Bone marrow (tissue), 2 donors: ENCODE results near the gene RNF17.

Source experiments
- DNase-seq, 2 donors: peaks; one replicate each; lab custom pipeline; 2025; lab: John Stamatoyannopoulos, UW

RNF17 gene

DNA sequence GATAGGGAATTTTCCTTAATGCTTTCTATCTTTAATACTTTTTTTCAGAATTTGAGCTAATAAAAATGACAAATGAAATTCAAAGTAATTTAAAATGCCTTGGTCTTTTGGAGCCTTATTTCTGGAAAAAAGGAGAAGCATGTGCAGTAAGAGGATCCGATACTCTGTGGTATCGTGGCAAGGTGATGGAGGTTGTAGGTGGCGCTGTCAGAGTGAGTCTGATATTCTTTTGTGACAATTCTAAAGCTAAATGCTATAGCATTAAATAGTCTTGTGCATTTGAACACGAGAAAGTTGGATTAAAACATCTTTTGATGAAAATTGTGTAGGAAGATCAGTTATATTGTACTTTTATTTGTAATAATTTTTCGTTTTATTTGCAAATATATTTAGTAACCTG is 95.0 kb downstream of the RNF17 start:
- DNase-seq = no peak

DNA sequence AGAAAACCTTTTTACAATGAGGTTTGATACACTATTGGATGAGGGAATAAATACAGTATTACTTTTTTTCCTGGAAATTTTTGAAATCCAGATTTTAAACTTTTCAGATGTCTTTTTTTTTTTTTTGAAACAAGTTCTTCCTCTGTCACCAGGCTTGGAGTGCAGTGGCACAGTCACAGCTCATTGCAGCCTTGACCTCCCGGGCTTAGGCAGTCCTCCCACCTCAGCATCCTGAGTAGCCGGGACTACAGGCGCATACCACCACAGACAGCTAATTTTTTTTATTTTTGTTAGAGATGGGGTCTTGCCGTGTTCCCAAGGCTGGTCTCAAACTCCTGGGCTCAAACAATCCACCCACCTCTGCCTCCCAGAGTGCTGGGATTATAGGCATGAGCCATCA is 96.8 kb downstream of the RNF17 start:
- no peak for DNase-seq

DNA sequence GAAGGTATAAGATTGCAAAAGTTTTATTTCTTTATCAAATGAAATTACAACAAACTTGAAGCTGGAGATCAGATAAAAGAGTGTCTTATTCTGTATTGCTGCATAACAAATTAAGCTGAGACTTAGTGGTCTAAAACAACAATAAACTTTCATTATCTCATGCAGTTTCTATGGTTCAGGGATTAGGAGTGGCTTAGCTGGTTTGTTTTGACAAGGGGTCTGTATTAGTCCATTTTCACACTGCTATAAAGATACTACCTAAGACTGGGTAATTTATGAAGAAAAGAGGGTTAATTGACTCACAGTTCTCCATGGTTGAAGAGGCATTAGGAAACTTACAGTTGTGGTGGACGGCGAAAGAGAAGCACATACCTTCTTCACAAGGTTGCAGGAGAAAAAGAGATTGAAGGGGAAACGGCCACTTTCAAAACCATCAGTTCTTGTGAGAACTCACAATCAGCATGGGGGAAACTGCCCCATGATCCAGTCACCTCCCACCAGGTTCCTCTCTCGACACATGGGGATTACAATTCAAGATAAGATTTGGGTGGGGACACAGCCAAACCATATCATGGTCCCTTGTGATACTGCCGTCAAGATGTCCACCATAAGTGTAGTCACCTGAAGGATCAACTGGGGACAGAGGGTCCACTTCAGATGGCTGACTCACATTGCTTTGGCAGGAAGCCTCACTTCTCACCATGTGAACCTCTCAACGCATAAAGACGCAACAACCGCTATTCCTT is 97.8 kb downstream of the RNF17 start:
- DNase-seq = no peak

DNA sequence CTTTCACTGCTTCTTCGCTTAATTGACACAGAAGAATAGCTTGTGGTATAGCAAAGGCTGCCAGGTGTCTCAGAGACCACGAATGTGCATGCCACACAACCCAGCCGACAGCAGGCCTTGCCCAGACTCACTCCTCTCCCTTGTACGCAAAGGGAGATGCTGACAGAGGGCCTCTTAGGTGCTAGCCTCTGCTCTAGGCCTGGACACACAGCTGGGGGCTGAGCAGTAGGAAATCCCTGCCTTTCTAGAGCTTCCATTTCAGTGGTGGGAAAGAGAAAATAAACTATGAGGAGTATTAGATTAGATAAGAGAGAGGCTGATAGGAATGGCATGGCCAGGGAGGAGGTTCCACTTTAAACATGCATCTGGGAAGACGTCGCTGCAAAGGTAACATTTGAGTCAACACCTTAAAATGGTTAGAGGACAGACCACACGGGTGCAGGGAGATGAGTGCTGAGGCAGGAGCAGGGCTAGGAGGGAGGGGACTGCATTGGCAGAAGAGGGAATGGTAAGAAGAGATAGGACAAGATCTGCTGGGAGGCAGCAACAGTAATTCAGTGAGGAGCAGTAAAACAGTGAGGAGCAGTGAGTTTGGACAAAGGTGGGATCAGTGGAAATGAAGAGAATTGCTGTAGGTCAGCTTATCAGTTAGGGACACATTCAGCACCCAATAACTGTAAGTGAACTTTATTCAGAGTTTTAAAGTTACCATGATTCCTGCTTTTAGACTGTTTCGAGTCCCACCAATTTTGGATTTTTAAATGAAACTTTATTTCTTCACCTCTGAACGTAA is 100.0 kb downstream of the RNF17 start:
- no peak for DNase-seq

DNA sequence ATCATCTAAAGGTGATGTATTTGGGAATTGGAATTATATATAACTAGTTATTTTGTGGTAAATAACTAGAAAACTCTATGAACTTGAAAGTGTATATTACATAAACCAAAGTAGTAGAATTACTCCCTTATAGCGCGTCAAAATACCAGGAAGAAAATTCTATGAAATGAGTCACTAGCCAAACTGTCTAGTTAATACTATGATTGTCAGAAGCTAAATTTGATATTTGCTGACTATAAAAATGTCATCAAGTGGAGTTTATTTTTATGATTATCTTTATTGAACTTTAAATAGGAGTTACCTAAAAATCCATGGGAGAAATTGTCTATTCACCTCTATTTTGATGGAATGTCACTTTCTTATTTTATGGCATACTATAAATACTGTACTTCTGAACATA is 100.6 kb downstream of the RNF17 start:
- no peak for DNase-seq

DNA sequence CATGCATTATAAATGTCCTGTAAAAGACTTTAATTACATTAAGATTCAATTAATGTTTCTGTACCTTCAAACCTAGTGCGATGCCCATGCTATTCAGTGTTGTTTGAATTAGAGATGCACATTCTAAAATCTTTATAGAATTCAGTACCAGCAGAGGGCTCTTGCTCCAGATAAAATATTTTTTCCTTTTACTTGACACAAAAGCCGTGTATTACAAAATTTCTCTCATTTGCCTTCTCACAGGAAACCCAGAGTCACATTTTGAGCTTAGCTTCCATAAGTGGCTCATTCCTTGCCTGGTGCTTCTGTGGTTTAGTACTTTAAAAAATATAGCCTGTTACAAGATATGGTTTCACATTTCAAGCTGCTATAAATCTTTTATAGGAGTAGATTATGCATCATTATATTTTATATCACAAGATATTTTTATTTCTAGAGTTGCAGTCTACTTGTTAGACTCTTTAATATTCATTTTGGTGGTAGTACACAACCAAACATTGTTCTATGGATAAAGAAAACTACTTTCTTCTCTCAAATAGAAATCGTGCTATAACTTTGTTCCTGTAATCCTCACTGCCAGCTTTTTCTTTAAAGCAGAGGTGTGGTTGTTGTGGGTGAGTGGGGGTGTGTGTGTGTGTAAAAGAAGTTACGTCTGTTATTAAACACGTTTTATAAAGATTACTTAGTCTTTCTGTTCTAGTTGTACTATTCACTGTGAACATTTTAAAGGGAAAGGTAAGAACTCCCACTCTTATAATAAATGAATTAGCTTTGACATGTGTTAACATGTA is 101.4 kb downstream of the RNF17 start:
- no peak for DNase-seq

DNA sequence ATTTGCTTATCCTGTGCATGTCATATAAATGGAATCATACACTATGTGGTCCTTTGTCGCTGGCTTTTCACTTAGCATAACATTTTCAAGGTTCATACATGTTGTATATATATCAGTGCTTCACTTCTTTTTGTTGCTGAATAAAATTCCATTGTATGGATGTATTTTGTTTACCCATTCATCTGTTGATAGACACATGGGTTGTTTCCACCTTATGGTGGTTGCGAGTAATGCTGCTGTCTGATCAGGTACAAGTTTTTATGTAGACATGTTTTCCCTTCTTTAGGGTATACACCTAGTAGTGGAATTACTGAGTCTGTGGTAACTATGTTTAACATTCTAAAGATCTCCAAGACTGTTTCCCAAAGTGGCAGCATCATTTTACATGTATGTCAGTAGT is 102.5 kb downstream of the RNF17 start:
- no peak for DNase-seq

DNA sequence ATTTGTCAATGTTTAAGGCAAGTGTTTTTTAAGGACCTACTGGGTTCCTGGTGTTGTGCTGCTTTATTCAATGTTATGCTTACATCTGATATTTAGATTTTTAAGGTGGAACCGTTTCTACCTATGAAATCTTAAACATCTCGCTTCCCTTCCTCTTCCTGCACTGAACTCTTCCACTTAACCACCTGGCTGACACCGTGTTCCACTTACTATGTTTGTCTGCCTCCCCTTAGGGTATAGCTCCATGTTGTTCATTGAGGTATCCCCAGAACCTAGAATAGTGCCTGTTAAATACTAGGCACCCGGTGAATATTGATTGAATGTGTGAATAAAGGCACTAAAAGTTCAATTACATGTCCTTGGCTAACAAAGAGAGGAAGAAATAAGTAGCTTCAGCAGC is 104.9 kb downstream of the RNF17 start:
- DNase-seq = no peak

DNA sequence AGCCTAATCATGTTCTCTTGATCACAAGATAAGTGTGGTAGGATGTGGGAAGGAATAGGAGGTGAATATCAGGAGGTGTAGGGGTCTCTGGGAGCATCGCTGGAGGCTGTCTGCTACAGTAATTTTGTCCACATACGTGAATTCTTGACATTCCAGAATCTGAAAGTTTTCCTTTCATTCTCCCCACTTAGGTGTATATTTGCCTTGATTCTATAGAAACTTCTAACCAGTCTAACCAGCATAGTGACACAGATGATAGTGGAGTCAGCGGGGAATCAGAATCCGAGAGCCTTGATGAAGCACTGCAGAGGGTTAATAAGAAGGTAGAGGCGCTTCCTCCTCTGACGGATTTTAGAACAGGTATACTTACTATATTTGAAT is 106.4 kb downstream of the RNF17 start:
- no peak for DNase-seq

DNA sequence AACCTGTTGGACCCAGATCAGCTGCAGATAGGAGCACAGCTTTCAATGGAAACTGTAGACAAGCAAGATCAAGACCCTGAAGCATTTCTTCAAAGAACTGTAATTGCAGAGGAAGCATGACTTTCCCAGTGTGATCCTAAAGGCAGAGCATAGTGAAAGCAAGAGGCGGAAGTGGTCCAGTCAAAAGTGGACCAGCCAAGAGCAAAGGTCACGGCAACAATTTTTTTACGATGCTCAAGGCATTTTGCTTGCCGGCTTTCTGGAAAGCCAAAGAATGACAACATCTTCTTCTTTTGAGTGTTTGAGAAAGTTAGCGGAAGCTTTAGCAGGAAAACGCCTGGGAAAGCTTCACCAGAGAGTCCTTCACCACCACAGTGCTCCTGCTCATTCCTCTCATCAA is 111.6 kb downstream of the RNF17 start:
- no peak for DNase-seq

DNA sequence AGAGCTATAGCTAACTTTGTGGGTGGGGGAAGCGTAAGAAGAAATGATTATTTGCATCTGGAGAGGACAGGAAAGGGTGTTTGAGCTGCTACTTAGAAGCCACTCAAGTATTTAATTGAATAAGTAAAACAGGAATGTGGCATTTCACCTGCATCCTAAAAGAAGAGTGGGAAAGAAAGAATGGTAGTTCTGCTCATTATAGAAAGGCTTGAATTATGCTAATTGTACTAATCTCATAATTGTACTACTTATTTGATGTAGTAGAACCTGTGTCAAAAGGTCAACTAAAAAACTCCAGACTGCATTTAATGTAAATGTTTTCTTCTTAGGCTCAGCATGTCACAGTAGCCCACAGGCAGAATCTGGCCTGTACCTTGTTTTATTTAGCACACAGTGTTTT is 113.6 kb downstream of the RNF17 start:
- no peak for DNase-seq

DNA sequence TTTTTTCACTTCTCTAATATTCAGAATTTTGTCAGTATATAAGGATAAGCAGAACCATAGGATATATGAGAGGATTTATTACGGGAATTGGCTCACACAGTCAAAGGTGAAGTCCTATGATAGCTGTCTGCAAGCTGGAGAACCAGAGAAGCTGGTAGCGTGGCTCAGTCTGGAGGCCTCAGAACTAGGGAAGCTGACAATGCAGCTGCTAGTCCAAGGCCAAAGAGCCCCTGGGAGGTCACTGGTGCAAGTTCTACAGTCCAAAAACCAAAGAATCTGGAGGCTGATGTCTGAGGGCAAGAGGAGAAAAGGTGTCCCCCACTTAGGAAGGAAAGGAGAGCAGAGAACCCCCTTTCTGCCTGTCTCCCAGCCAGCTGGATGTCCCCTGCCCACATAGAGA is 114.4 kb downstream of the RNF17 start:
- no peak for DNase-seq

DNA sequence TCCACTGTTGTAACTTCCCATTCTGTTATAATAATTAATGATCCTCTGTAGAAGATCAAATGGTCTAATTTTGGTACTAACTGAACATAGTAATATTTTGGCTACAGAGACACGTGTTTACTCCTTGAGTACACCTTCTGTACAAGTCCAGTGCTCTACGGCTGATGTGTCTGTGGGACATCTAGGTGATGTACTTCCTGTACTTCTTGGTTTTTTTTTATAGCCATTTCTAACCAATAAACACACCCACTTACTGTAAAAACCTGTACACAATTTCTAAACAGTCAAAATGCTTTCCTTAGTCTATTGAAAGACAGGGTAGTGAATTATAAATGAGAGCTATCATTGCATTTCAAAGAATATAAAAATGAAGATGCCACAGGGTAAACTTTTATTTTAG is 118.7 kb downstream of the RNF17 start:
- no peak for DNase-seq

DNA sequence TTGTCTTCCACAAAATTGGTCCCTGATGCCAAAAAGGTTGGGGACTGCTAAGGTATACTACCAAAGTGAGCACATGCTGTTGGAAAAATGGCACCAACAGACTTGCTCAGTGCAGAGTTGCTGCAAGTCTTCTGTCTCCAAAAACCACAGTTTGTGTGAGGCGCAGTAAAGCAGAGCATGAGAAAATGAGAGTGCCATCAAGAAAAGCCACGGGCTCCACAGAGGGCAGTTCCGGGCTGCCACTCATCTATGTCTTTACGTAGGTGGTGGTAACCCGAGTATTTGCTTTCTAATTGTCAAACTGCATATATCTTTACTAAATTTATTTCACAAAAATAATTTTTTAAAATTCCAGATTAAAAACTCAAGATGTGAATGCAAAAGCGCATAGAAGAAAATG is 123.8 kb downstream of the RNF17 start:
- no peak for DNase-seq

DNA sequence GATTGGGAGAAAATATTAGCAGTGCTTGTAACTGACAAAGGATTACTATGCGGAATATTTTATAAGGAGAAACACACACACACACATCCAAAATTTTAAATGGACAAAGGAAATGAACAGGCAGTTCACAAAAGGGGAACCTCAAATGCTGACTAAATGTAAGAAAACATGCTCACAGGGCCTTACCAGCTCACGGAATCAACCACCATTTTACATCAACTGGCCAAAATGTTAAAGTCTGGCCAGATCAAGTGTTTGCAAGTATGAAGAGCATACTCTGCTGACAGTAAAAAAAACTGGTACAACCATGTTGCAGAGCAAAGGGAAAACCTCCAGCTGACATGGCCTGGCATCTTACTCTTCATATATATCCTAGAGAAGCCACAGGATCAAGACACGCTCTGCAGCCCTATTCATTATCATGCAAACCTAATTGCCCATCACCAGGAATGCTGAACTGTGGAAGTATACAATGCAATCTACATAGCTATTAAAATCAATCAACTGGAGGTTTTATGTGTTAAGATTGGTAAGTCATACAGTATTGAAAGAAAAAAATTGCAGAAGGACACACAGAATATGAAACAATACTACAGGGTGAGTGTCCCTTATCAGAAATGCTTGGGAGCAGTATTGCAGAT is 124.4 kb downstream of the RNF17 start:
- DNase-seq = peak in 1 of 2 donors; percentile 7

DNA sequence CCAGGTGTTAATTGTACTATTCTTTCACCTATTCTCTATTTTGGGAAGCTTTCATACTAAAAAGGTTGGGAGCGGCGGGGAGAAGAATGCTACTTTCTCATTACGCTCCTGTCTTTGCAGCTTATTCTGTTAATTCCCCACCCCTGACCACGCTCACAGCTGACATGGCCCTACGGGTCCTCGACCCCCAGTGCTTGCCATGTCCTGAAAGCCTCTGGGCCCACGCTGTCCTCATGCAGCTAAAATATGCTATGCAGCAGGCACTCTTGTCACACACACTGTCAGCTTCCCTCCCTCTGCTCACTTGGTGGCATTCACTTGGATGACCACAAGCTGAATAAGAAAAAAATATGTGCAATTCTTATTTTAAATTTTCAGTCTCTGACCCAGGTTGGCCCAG is 126.3 kb downstream of the RNF17 start:
- no peak for DNase-seq

DNA sequence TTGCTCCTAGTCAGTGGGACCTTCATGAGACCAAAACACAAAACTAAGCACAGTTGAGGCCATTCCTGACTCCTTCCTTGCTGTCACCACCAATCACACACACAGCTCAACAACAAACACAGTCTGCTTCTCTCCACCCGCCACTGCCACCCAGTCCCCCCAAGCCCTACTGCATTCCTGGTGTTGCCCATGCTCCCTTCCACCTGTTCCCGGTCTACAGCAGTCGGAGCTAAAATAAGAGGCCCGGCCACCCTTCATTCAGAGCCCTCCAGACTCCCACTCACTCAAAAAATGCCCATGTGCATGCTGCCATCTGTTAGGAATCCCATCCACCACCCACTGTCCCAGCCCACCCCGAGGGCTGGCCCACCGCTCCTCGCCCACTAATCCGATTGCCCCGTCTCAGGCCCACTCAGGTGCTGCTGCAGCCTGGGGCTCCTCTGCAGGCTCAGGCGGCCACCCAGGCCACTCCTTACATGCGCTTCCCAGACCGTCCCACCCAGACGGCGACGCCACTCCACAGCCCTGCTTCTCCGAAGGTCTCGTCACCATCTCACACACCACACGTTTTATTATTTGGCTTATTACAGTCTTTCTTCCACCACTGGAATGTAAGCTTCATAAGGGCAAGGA is 127.6 kb downstream of the RNF17 start:
- DNase-seq = no peak

DNA sequence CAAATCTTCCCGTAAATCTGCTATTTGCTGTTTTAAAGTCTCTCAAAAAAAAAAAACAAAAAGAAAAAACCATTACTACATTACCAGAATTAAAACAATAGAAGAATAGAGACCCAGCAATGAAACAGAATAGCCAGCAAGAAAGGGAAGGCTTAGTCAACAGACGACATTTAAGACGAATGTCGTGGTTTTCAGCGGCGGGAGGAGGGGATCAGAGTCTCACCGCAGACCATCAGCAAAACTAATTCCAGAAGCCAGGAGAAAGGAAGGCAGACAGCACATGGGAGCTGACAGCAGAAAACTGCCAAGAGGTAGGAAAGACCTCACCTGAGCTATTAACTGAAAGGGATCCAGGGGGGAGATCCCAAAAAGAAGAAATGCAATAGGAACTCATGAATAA is 128.9 kb downstream of the RNF17 start:
- DNase-seq = no peak

DNA sequence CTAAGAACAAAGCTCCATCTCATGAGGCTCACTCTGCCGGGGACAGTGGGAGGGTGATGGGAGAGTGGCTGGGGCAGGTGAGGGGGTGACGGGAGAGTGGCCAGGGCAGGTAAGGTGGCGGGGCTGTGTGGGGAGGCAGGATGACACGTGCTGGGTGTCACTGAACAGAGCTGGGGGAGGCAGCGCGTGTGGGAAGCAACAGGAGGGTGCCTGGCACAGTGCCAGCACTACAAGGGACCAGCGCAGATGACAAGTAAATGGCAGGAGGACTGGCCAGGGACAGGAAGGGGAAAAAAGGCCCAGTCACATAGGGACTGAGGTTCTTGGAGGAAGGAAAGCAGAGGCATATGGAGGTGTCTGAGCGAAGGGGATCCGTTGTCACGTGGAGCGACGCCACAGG is 129.9 kb downstream of the RNF17 start:
- DNase-seq = no peak

DNA sequence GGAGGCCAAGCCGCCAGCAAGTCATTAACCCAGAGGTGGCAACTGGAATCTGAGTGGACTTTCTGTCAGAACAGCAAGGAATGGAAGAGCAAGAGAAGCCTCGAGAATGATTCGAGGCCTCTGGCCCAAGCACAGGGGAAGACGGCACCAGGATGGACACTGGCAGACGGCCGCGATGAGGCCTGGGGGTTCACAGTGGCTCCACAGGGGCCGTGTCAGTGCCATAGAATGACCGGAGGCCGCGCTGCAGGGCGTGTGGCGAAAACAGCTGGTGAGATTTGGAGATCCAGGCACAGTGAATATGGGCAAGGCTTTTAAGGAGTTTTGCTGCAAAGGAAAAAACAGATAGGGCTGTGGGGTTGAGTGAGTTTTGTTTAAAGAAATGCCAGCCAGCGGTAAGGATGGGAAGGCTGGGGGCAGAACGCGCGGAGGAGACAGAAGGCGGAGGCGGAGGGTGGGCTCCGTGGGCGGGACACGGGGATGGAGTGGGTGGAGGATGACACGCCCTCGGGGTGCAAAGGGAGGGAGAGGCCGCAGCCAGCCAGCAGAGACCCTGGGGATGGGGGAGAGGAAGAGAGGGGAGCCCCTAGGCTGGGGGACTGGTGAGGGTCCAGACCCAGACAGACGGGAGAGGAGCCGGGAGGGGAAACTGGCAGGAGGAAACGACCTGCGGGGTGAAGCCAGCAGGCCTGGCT is 130.5 kb downstream of the RNF17 start:
- no peak for DNase-seq

DNA sequence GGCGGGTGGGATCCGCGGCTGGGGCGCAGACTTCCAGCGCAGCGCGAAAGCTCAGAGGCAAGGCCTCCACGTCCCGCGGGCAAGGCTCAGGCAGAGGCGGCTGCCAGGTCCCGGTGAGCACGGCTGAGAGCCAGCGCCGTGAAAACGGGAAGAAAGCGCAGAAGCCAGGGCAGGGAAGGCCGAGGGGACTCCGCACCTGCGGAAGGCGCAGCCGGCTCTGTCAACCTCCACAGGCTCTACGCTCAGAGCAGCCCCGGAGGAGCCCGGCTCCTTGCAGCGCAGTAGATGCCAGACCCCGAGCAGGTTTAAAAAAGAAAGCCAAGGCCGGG is 131.0 kb downstream of the RNF17 start:
- DNase-seq = no peak

DNA sequence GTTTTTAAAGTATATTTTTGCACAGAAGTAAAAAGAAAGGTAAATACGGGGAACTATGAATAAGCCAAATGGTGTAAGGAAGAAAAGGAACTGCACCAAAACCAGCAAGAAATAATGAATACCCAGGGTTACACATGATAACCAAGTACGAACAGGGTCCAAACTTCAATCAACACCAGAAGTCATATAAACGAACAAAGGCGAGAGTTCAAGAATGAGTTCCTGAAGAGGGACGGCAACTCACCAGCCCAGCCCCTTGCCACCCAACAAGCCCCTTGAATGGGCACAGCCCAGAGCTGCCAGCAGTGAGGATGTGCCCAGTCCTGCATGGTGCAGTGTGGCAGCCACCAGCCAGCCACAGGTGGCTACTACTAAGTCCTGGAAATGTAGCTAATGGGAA is 132.1 kb downstream of the RNF17 start:
- DNase-seq = no peak
